Epithelial cell of esophagus (primary cell): Measurements from ENCODE around the gene PBX3.

ENCODE experiments used
- DNase-seq: peaks from one replicate; pipeline ENCODE4 v3.0.0; 2010; ENCODE audit warnings: low read depth
- H3K4me3 ChIP-seq: 2 replicates; pipeline ENCODE4 v1.5.1; 2011; ENCODE audit warnings: mild to moderate bottlenecking, low read length, control low read depth
- TF ChIP-seq, protein P1 (sequence below): IDR thresholded peaks from 2 replicates; pipeline ENCODE4 v1.5.1; 2011; ENCODE audit warnings: low read depth, mild to moderate bottlenecking, low read length, control low read depth, inconsistent platforms; ENCODE audit not compliant: insufficient read depth; ENCODE audit errors: missing control alignments

The PBX3 gene

GRCh38 chr9:125906893-125907292, 159.7 kb downstream of the PBX3 start:
- TF ChIP-seq, protein P1, sequence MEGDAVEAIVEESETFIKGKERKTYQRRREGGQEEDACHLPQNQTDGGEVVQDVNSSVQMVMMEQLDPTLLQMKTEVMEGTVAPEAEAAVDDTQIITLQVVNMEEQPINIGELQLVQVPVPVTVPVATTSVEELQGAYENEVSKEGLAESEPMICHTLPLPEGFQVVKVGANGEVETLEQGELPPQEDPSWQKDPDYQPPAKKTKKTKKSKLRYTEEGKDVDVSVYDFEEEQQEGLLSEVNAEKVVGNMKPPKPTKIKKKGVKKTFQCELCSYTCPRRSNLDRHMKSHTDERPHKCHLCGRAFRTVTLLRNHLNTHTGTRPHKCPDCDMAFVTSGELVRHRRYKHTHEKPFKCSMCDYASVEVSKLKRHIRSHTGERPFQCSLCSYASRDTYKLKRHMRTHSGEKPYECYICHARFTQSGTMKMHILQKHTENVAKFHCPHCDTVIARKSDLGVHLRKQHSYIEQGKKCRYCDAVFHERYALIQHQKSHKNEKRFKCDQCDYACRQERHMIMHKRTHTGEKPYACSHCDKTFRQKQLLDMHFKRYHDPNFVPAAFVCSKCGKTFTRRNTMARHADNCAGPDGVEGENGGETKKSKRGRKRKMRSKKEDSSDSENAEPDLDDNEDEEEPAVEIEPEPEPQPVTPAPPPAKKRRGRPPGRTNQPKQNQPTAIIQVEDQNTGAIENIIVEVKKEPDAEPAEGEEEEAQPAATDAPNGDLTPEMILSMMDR, result no peak
- H3K4me3 ChIP-seq, result no peak overlapping the region
- DNase-seq, result no peak

GRCh38 chr9:125908136-125908535, 161.0 kb downstream of the PBX3 start:
- DNase-seq, result no peak
- TF ChIP-seq, protein P1, result no peak
- no peak overlapping the region for H3K4me3 ChIP-seq

- TF ChIP-seq, protein P1, result no peak
- DNase-seq, result no peak
- no peak overlapping the region for H3K4me3 ChIP-seq
Measured at GRCh38 chr9:125908966-125909365, 161.8 kb downstream of the PBX3 start.

GRCh38 chr9:125909459-125909858, 162.3 kb downstream of the PBX3 start:
- DNase-seq, result no peak
- TF ChIP-seq, protein P1, result no peak
- H3K4me3 ChIP-seq, result no peak overlapping the region

DNA sequence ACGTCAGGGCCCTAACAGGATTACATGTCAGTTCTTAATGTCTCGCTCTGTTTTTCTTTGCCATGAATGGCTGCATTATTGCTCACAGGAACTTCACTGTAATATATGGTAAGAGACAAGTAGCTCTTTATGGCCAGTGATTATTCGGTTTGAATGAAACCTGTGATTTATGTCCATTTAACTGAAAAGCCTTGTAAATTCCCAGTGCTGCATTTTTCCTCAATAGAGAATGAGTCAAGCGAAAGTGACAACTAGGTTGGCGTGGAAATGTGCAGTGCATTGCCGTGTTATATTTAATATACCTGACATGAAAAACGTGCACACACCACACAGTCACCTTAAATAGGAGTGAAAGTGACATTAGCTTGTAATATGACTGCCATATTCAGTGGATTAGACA, 163.1 kb downstream of the PBX3 start:
- TF ChIP-seq, protein P1, result no peak
- H3K4me3 ChIP-seq, result no peak overlapping the region
- no peak for DNase-seq

DNA sequence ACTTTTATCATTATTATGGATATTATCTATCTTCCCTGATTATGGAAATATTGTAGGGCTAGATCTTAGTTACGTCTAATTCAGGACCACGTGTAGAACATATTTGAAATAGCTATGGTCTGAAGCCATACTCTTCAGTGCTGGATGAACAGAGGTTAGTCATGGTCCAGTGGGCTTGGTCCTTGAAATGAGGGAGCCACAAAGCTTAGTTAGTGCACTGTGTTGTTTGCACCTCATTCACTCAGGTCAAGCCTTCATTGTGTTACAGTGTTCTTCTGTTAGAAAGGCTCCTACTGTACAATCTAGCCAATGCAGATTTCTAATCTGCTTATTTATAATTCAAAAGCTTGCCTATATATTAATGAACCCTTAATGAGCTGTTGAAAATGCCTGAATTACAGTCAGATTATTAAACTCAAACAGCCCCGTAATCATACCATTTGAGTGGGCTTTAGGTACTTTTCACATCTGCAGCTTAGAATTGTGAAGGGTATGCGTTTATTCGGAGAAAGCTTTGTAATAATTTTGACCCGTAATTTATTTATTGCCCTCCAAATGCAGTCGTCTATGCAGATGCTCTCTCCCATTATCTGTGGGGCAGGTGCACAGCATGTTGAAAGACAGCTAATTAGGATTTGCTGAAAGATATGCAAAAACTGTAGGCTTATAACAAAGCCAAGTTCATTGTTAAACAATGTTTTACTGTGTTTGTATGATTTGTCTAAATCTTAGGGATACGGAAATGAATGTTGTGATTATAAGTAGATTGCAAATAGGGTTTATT, 164.9 kb downstream of the PBX3 start:
- TF ChIP-seq, protein P1, result no peak
- no peak for DNase-seq
- H3K4me3 ChIP-seq, result no peak overlapping the region

- DNase-seq, result no peak
Measured at GRCh38 chr9:125912667-125913066, 165.5 kb downstream of the PBX3 start.

More at GRCh38 chr9:125912667-125913066, 165.5 kb downstream of the PBX3 start:
- TF ChIP-seq, protein P1, result no peak
- no peak overlapping the region for H3K4me3 ChIP-seq
